Measurements from ENCODE around the gene CDH12.
"Not testable (repeated sequence)": the region's sequence is repeated elsewhere in the genome, so short reads cannot be mapped to it uniquely, and the experiment has no call there.

Gene CDH12

GRCh38 chr5:22644859-22645258, 208.3 kb downstream of the CDH12 start:
- DNase-seq: no peak

- no peak for DNase-seq
Measured at GRCh38 chr5:22643356-22643755, 209.8 kb downstream of the CDH12 start.

GRCh38 chr5:22631683-22632082, 221.5 kb downstream of the CDH12 start:
- DNase-seq: no peak

GRCh38 chr5:22627029-22627428, 226.1 kb downstream of the CDH12 start:
- no peak for DNase-seq

- DNase-seq: no peak
Measured at GRCh38 chr5:22625451-22625850, 227.7 kb downstream of the CDH12 start.

GRCh38 chr5:22621084-22621483, 232.1 kb downstream of the CDH12 start:
- DNase-seq: no peak

GRCh38 chr5:22615964-22616363, 237.2 kb downstream of the CDH12 start:
- no peak for DNase-seq

- DNase-seq: no peak
Measured at GRCh38 chr5:22614486-22615094, 238.6 kb downstream of the CDH12 start.

- no peak for DNase-seq
Measured at GRCh38 chr5:22612928-22613327, 240.2 kb downstream of the CDH12 start.

GRCh38 chr5:22611327-22611726, 241.8 kb downstream of the CDH12 start:
- DNase-seq: no peak

GRCh38 chr5:22607498-22607897, 245.6 kb downstream of the CDH12 start:
- DNase-seq: not testable (repeated sequence)

GRCh38 chr5:22605473-22605872, 247.7 kb downstream of the CDH12 start:
- no peak for DNase-seq

- DNase-seq: no peak
Measured at GRCh38 chr5:22604711-22605110, 248.4 kb downstream of the CDH12 start.

GRCh38 chr5:22598796-22599195, 254.3 kb downstream of the CDH12 start:
- no peak for DNase-seq

GRCh38 chr5:22596404-22596970, 256.7 kb downstream of the CDH12 start:
- no peak for DNase-seq

GRCh38 chr5:22594491-22594890, 258.7 kb downstream of the CDH12 start:
- DNase-seq: no peak

- DNase-seq: no peak
Measured at GRCh38 chr5:22593592-22593991, 259.6 kb downstream of the CDH12 start.

GRCh38 chr5:22591461-22591860, 261.7 kb downstream of the CDH12 start:
- no peak for DNase-seq

GRCh38 chr5:22590677-22591268, 262.4 kb downstream of the CDH12 start:
- DNase-seq: no peak

- DNase-seq: no peak
Measured at GRCh38 chr5:22577711-22578110, 275.4 kb downstream of the CDH12 start.

- DNase-seq: no peak
Measured at GRCh38 chr5:22577006-22577405, 276.1 kb downstream of the CDH12 start.

- no peak for DNase-seq
Measured at GRCh38 chr5:22572941-22573340, 280.2 kb downstream of the CDH12 start.

GRCh38 chr5:22567983-22568382, 285.2 kb downstream of the CDH12 start:
- no peak for DNase-seq

GRCh38 chr5:22560147-22560546, 293.0 kb downstream of the CDH12 start:
- no peak for DNase-seq

- no peak for DNase-seq
Measured at GRCh38 chr5:22557251-22557650, 295.9 kb downstream of the CDH12 start.

All from CD4-positive, alpha-beta T cell treated with Interleukin-4 for 4 hours (primary cell).